T-helper 1 cell treated with Interleukin-12 subunit alpha and Interleukin-12 subunit beta and Interleukin-4 antibody, amounts not matched to agents 30 μg/mL and 1 μg/mL, for 36 hours (primary cell): ENCODE data around the gene PLEKHG5.
A peak's percentile ranks its signal among the peaks of the same experiment; 100 is the strongest.

ENCODE experiments used
- H3K27ac Mint-ChIP-seq: one replicate; pipeline ENCODE4 v1.8.0; 2021; ENCODE audit warnings: mild to moderate bottlenecking, mixed read lengths
- H3K27me3 Mint-ChIP-seq: one replicate; pipeline ENCODE4 v1.8.0; 2021; ENCODE audit warnings: low read depth, mixed read lengths
- H3K36me3 Mint-ChIP-seq: one replicate; pipeline ENCODE4 v1.8.0; 2021; ENCODE audit warnings: low read depth, mixed read lengths
- H3K4me1 Mint-ChIP-seq: one replicate; pipeline ENCODE4 v1.8.0; 2021; ENCODE audit warnings: low read depth, mixed read lengths
- H3K4me3 Mint-ChIP-seq: one replicate; pipeline ENCODE4 v1.8.0; 2021; ENCODE audit warnings: mild to moderate bottlenecking, moderate library complexity, mixed read lengths
- H3K9me3 Mint-ChIP-seq: one replicate; pipeline ENCODE4 v1.8.0; 2021; ENCODE audit warnings: mixed read lengths

Gene PLEKHG5, protein sequence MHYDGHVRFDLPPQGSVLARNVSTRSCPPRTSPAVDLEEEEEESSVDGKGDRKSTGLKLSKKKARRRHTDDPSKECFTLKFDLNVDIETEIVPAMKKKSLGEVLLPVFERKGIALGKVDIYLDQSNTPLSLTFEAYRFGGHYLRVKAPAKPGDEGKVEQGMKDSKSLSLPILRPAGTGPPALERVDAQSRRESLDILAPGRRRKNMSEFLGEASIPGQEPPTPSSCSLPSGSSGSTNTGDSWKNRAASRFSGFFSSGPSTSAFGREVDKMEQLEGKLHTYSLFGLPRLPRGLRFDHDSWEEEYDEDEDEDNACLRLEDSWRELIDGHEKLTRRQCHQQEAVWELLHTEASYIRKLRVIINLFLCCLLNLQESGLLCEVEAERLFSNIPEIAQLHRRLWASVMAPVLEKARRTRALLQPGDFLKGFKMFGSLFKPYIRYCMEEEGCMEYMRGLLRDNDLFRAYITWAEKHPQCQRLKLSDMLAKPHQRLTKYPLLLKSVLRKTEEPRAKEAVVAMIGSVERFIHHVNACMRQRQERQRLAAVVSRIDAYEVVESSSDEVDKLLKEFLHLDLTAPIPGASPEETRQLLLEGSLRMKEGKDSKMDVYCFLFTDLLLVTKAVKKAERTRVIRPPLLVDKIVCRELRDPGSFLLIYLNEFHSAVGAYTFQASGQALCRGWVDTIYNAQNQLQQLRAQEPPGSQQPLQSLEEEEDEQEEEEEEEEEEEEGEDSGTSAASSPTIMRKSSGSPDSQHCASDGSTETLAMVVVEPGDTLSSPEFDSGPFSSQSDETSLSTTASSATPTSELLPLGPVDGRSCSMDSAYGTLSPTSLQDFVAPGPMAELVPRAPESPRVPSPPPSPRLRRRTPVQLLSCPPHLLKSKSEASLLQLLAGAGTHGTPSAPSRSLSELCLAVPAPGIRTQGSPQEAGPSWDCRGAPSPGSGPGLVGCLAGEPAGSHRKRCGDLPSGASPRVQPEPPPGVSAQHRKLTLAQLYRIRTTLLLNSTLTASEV

DNA sequence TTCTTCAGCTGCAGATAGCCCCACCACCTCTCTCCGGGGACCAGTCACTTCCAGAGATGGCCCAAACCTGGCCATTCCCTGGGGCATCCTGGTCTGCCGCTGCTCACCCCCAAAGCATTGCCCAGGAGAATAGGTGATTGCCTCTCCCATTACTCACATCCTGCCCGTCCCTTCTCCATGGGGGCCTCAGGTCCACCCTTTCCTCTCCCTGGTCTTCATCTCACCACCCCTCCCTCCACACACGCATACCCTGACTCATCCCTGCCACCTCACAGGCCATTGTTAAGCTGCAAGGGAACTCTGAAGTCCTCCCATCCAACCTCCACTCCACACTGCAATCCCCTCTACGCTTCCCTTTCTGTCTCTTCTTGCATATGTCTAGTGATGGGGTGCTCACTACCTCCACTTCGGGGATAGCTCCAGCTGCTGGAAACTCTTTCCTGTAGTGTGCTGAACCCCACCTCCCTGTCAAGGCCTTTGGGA is at the start of gene PLEKHG5:
Gene PLEKHG5 (minus strand): TSS at position 188 of the 483 bp plus-strand sequence. CDS start 14,096 bp downstream, outside the sequence.
- no peaks in the 10 kb centered on the region for H3K9me3 Mint-ChIP-seq
- H3K27me3 Mint-ChIP-seq: peaks cover 30% of the 10 kb centered on the region
- H3K4me1 Mint-ChIP-seq: peaks cover 7% of the 10 kb centered on the region
- peak within 1 kb of the TSS; percentile 75 for H3K4me3 Mint-ChIP-seq
- H3K36me3 Mint-ChIP-seq: no peaks in the 10 kb centered on the region
- peak within 1 kb of the TSS; percentile 68 for H3K27ac Mint-ChIP-seq

- H3K9me3 Mint-ChIP-seq: no peaks in the 10 kb centered on the region
- H3K27me3 Mint-ChIP-seq: no peaks in the 10 kb centered on the region
- no peak overlapping the region for H3K27ac Mint-ChIP-seq
- peaks cover 4% of the 10 kb centered on the region for H3K4me1 Mint-ChIP-seq
- H3K36me3 Mint-ChIP-seq: peaks cover 11% of the 10 kb centered on the region
- H3K4me3 Mint-ChIP-seq: no peak overlapping the region
Observed at GRCh38 chr1:6538956-6539355, 47.5 kb upstream of the PLEKHG5 start.

- Mint-ChIP-seq H3K36me3 (peaks cover 17% of the 10 kb centered on the region), H3K4me3 (no peak overlapping the region), H3K27ac (no peak overlapping the region), H3K9me3 (no peaks in the 10 kb centered on the region), H3K27me3 (no peaks in the 10 kb centered on the region), H3K4me1 (peaks cover 4% of the 10 kb centered on the region)
Observed at GRCh38 chr1:6536291-6536690, 44.8 kb upstream of the PLEKHG5 start.

GRCh38 chr1:6535214-6535613 is 43.7 kb upstream of the PLEKHG5 start:
- H3K4me3 Mint-ChIP-seq: no peak overlapping the region
- no peak overlapping the region for H3K27ac Mint-ChIP-seq
- no peaks in the 10 kb centered on the region for H3K9me3 Mint-ChIP-seq
- peaks cover 18% of the 10 kb centered on the region for H3K36me3 Mint-ChIP-seq
- H3K27me3 Mint-ChIP-seq: no peaks in the 10 kb centered on the region
- peaks cover 4% of the 10 kb centered on the region for H3K4me1 Mint-ChIP-seq

GRCh38 chr1:6534248-6534822 is 42.9 kb upstream of the PLEKHG5 start:
- H3K4me3 Mint-ChIP-seq: no peak overlapping the region
- H3K27me3 Mint-ChIP-seq: no peaks in the 10 kb centered on the region
- H3K36me3 Mint-ChIP-seq: peaks cover 18% of the 10 kb centered on the region
- no peaks in the 10 kb centered on the region for H3K9me3 Mint-ChIP-seq
- H3K4me1 Mint-ChIP-seq: peaks cover 4% of the 10 kb centered on the region
- no peak overlapping the region for H3K27ac Mint-ChIP-seq

- Mint-ChIP-seq H3K36me3 (peaks cover 27% of the 10 kb centered on the region), H3K4me1 (peaks cover 4% of the 10 kb centered on the region), H3K4me3 (no peak overlapping the region), H3K27me3 (no peaks in the 10 kb centered on the region), H3K27ac (no peak overlapping the region), H3K9me3 (no peaks in the 10 kb centered on the region)
Observed at GRCh38 chr1:6531996-6532395, 40.5 kb upstream of the PLEKHG5 start.

DNA sequence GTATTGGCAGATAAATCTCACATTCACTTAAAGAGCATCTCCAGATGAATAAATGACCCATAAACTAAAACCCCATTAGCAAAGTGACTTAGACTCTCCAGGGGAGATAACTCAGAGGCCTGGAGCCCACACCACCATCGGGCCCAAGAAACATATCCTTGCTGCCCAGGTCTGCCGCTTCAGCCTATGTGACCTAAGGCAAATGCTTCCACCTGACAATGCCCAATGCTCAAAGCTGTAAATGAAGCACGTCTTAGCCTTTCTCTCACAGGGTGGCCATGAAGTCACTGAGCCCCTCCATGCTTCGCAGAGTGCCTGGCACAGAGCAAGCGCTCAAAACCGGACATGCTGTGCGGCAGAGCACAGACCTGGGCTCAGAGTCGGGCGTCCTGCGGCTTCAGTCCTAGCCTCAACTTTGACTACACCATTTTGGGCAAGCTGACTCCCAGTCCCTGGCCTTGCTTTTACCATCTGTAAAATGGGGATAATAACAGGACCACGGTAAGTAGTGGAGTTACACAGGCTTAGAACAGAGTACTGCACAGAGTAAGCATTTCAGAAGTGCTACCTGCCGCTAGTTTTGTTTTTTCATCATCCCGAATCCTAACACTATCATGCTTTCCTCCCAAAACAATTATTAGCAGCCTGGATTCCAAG is 39.2 kb upstream of the PLEKHG5 start:
- no peak overlapping the region for H3K4me3 Mint-ChIP-seq
- peaks cover 4% of the 10 kb centered on the region for H3K4me1 Mint-ChIP-seq
- no peak overlapping the region for H3K27ac Mint-ChIP-seq
- no peaks in the 10 kb centered on the region for H3K27me3 Mint-ChIP-seq
- peaks cover 37% of the 10 kb centered on the region for H3K36me3 Mint-ChIP-seq
- H3K9me3 Mint-ChIP-seq: no peaks in the 10 kb centered on the region

DNA sequence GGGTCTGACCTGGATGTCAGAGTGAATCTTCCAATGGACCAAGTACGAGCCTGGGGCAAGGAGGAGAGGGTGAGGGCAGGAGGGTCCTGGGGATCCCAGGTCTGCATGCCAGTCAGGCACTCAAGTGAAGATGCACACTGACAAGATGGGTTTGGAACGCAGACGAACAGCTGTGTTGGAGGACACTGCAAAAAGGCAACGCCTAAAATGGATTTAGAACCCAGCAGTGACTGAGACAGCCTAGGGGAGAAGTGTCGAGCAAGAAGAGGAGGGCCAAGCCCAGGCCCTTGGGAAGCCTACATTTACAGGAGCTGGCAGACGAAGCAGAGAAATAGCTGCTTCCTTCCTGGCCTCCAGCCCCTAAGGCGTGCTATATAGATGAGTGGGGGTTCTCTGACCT is 37.0 kb upstream of the PLEKHG5 start:
- no peak overlapping the region for H3K4me3 Mint-ChIP-seq
- H3K27ac Mint-ChIP-seq: peak overlapping the region; percentile 11
- H3K4me1 Mint-ChIP-seq: peaks cover 1% of the 10 kb centered on the region
- no peaks in the 10 kb centered on the region for H3K27me3 Mint-ChIP-seq
- no peaks in the 10 kb centered on the region for H3K9me3 Mint-ChIP-seq
- peaks cover 46% of the 10 kb centered on the region for H3K36me3 Mint-ChIP-seq

DNA sequence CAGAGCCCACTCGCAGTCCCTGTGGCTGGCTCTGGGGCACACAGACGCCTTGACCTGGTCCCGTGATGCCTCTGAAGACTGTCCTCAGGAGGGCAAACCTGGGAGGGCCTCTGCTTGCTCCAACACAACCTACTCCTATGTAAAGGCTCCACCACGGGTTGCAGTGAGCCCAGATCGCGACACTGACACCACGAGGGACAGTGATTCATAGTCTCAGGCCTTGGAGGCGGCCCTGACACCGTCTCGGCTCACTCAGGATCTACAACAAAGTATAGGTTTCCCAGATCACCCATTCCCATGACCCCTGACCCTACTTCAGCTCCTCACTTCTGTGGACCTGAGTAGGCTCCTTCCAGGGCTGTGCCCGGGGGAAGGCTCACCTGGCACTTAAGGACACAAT is 34.8 kb upstream of the PLEKHG5 start:
- peaks cover 34% of the 10 kb centered on the region for H3K36me3 Mint-ChIP-seq
- H3K27ac Mint-ChIP-seq: no peak overlapping the region
- no peaks in the 10 kb centered on the region for H3K9me3 Mint-ChIP-seq
- H3K27me3 Mint-ChIP-seq: no peaks in the 10 kb centered on the region
- H3K4me1 Mint-ChIP-seq: peaks cover 1% of the 10 kb centered on the region
- H3K4me3 Mint-ChIP-seq: no peak overlapping the region

DNA sequence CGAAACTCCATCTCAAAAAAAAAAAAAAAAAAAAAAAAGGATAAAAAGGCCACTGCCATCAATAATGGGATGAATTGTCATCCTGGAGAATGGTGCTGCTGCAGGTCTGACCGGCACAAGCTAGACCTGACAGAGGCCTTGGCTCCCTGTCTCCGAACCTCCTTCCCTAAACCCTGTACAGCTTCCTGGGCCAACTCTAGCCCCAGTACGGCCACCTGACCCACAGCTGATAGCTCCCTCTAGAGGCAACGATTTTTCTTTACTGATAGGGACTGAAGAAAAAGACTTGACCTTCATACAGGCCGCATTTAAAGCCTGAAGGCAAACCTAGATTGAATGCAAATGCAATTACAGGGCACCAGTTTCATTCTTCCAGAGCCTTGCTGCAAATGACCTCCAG is 32.1 kb upstream of the PLEKHG5 start:
- peaks cover 1% of the 10 kb centered on the region for H3K4me1 Mint-ChIP-seq
- H3K27ac Mint-ChIP-seq: no peak overlapping the region
- H3K27me3 Mint-ChIP-seq: no peaks in the 10 kb centered on the region
- H3K9me3 Mint-ChIP-seq: no peaks in the 10 kb centered on the region
- H3K4me3 Mint-ChIP-seq: no peak overlapping the region
- H3K36me3 Mint-ChIP-seq: peaks cover 30% of the 10 kb centered on the region

DNA sequence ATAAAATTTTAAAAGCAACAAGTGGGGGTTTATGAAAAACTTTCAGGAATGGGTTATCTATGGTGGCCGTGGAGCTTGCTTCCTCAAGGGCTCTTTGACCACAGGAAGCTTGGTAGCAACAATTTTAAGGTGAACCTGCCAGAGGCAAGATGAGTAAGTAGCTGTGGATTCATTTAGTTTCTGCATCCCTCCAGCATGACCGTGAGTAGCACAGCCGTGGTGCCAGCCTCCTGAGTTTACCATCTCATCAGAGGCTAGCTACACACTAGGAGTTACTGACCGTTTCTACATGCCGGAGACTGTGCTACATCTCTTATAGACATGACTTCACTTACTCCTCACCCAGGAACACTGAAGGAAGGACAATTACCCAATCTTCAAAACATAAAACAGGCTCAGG is 30.1 kb upstream of the PLEKHG5 start:
- Mint-ChIP-seq H3K4me3 (no peak overlapping the region), H3K27ac (no peak overlapping the region), H3K4me1 (peaks cover 1% of the 10 kb centered on the region), H3K36me3 (peaks cover 20% of the 10 kb centered on the region), H3K9me3 (no peaks in the 10 kb centered on the region), H3K27me3 (no peaks in the 10 kb centered on the region)

GRCh38 chr1:6519935-6520671 is 28.6 kb upstream of the PLEKHG5 start:
- peaks cover 7% of the 10 kb centered on the region for H3K36me3 Mint-ChIP-seq
- H3K27ac Mint-ChIP-seq: no peak overlapping the region
- peaks cover 1% of the 10 kb centered on the region for H3K4me1 Mint-ChIP-seq

GRCh38 chr1:6519491-6519934 is 28.0 kb upstream of the PLEKHG5 start:
- H3K9me3 Mint-ChIP-seq: no peaks in the 10 kb centered on the region

More at GRCh38 chr1:6519935-6520671, 28.6 kb upstream of the PLEKHG5 start:
- no peak overlapping the region for H3K4me3 Mint-ChIP-seq
- H3K9me3 Mint-ChIP-seq: no peaks in the 10 kb centered on the region
- no peaks in the 10 kb centered on the region for H3K27me3 Mint-ChIP-seq

More at GRCh38 chr1:6519491-6519934, 28.0 kb upstream of the PLEKHG5 start:
- H3K36me3 Mint-ChIP-seq: peaks cover 7% of the 10 kb centered on the region
- H3K4me1 Mint-ChIP-seq: peaks cover 1% of the 10 kb centered on the region
- no peaks in the 10 kb centered on the region for H3K27me3 Mint-ChIP-seq
- H3K27ac Mint-ChIP-seq: no peak overlapping the region
- H3K4me3 Mint-ChIP-seq: no peak overlapping the region
